Stimulated activated CD4-positive, alpha-beta T cell treated with anti-CD3 and anti-CD28 coated beads, Interleukin-4, amount 100 ng/mL, for 24 hours (primary cell): ENCODE data around the gene LRP6.
"Not testable (repeated sequence)": the region's sequence is repeated elsewhere in the genome, so short reads cannot be mapped to it uniquely, and the experiment has no call there.

ENCODE experiments used
- DNase-seq: peaks from one replicate; pipeline ENCODE4 v3.0.0-alpha.2; 2020

The LRP6 gene

DNA sequence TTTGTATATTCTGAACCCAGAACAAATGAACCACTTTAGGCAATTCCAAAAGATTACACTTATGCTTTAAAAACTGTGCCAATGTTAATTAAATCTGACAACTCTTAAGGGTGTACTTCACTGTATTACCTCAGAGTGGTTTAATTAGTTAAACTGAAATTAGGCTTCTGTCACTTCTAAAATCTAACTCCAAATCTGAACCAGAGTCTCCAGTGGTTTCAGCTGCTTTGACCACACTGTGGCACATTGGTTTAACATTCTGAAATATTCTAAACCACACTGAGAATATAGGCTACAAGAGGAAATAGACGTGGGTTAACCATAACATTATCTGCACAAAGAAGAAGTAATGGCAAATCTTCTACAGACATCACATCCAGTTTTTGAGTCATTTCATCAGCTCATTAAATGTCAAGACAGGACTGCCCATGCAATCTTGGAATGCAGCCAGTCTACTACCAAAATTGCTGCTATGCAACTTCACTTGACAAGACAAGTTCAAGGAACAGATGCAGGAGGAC is 94.8 kb downstream of the LRP6 start:
- DNase-seq = peak; percentile 4

- DNase-seq = no peak
Observed at GRCh38 chr12:12167847-12168246, 99.0 kb downstream of the LRP6 start.

GRCh38 chr12:12166751-12167150 is 100.1 kb downstream of the LRP6 start:
- no peak for DNase-seq

- no peak for DNase-seq
Observed at GRCh38 chr12:12159988-12160387, 106.9 kb downstream of the LRP6 start.

DNA sequence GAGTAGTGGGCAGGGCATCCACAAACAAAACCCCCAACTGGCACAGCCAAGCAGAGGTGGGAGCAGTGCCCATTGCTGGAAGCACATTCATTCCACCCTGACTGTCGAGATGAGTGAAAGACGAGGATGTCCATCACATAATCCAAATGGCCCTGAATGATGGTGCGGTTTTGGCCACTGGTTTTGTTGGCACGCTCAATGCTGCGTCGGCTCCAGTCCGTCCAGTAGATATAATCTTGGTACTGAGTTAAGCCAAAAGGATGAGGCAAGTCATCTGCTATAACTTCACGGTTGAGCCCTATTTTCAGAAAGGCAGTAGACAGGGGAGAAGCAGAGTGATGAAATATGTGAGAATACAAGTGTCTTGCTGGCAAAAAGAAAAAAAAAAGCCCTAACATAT is 108.0 kb downstream of the LRP6 start:
- no peak for DNase-seq

- DNase-seq = no peak
Observed at GRCh38 chr12:12157424-12157823, 109.4 kb downstream of the LRP6 start.

GRCh38 chr12:12156828-12157227 is 110.0 kb downstream of the LRP6 start:
- no peak for DNase-seq

DNA sequence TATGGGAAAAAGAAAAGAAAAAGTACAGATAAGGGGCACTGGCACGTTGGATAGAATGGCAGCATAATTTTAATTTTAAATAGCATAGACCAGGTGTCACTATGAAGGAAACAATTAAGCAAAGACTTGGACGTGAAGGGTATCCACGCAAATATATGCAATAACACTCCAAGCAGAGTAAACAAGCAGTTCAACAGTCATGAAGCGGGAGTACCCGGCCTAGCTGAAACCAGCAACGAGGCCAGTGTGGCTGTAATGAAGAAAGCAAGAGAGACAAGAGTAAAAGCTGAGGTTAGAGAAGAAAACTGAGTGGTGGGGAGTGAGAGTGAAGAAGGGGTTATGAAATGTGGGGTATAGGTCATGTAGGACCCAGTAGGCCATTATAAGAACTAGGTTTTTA is 110.7 kb downstream of the LRP6 start:
- DNase-seq = no peak

DNA sequence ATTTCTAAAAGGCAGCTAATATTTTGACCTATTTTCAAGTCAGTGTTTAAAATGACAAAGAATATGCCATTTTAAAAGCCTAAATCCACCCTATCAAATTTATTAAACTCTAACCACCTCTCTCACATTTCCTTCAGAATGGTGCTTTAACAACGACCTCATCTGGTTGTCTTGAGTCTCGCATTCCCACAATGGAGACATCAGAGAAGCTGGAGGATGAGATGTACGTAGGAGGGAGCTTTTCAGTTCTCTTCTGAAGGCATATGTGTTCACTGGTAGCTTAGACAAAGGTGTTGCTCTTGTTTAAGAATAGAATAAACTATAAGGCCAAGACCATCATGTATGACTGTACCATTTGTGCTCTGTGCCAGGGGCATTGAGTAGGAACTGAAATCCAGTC is 113.2 kb downstream of the LRP6 start:
- no peak for DNase-seq

DNA sequence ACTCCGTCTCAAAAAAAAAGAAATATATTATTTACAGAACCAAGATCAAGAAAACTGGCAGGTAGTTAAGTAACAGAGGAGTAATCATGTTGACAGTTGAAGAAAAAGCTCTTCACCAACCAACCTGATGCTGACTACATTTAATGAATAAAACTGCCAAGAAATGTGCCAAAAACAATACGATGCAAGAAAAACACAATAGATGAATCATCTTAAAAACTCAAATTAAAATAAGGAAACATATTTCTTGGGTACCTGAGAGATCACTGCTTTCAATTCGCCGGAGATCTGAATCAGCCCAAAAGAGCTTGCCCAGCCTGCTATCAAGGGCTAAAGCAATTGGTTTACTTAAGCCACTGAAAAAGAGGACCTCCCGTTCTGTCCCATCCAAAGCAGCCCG is 119.7 kb downstream of the LRP6 start:
- no peak for DNase-seq

DNA sequence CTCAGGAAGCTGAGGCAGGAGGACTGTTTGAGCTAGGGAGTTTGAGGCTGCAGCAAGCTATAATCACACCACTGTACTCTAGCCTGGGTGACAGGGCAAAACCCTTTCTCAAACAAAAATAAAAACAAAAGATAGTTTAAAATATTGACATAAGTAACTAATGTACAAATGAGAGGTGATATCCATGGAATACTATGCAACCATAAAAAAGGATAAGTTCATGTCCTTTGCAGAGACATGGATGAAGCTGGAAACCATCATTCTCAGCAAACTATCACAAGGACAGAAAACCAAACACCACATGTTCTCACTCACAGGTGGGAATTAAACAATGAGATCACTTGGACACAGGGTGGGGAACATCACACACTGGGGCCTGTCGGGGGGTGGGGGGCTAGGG is 122.3 kb downstream of the LRP6 start:
- not testable (repeated sequence) for DNase-seq

- DNase-seq = no peak
Observed at GRCh38 chr12:12141000-12141399, 125.8 kb downstream of the LRP6 start.

- DNase-seq = no peak
Observed at GRCh38 chr12:12138203-12139154, 128.4 kb downstream of the LRP6 start.

GRCh38 chr12:12133785-12134184 is 133.1 kb downstream of the LRP6 start:
- no peak for DNase-seq

- no peak for DNase-seq
Observed at GRCh38 chr12:12133259-12133658, 133.6 kb downstream of the LRP6 start.

GRCh38 chr12:12128670-12129069 is 138.2 kb downstream of the LRP6 start:
- DNase-seq = no peak

DNA sequence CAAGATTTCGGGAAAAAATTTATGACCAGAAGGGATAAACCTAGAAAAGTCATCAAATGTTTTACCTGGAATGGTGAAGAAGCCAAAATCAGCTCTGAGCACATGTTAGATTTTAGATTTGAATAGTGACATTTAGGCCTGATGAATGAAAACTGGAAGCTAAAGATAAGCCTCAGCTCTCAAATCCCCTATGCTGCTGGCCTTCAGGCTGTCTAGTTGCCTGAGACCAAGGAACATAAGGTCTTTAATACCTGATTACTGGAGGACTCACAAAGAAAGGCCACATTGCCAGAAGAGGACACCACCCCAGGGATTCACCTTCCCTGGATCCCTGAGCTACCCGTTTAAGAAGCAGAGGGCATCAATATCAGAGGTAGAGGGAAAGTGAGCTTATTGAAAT is 139.5 kb downstream of the LRP6 start:
- no peak for DNase-seq

- no peak for DNase-seq
Observed at GRCh38 chr12:12126551-12126950, 140.3 kb downstream of the LRP6 start.

GRCh38 chr12:12123036-12123604 is 143.7 kb downstream of the LRP6 start:
- no peak for DNase-seq

DNA sequence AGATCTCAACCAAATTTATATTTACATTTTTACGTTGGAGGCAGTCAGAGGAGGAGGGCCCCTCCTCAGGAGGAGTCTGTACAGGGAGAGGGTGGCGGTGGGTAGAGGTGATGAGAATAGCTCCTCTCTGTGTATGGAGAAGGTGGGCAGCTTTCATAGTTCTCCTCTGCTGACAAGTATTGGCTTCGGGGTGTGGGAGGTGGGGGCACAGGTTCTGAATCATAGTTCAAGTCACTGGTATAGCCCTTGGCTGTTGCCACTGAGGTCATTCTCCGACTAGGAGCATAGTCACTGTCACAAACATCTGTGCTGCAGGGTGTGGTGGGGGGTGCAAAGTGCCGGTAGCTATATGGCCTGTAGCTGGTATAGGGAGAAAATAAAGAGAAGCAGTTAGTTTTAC is 145.8 kb downstream of the LRP6 start:
- DNase-seq = no peak

DNA sequence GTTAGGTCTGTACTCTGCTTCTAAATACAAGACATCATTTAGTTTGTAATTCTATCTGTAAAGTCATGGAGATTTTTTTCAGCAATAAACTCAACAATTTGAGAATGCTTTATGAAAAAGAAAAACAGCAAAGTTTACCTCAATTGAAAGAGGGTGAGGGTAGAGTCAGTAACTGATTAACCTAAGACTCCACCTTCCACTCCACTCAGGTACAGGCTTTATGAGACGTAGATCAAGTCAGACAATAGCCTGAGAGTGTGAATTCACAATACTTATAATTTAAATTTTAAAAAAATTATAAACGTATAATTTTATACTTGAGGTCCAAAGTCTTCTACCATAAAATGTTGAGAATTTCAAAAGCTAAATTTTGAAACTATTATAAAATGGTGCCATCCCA is 150.2 kb downstream of the LRP6 start:
- DNase-seq = no peak

GRCh38 chr12:12115514-12115913 is 151.3 kb downstream of the LRP6 start:
- DNase-seq = no peak

DNA sequence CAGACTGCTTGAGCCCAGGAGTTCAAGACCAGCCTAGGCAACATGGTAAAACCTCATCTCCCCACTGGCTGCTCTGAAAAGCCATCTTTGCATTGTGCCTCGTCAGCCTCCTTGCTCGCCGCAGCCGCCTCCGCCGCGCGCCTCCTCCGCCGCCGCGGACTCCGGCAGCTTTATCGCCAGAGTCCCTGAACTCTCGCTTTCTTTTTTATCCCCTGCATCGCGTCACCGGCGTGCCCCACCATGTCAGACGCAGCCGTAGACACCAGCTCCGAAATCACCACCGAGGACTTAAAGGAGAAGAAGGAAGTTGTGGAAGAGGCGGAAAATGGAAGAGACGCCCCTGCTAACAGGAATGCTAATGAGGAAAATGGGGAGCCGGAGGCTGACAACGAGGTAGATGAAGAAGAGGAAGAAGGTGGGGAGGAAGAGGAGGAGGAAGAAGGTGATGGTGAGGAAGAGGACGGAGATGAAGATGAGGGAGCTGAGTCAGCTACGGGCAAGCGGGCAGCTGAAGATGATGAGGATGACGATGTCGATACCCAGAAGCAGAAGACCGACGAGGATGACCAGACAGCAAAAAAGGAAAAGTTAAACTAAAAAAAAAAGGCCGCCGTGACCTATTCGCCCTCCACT is 155.8 kb downstream of the LRP6 start:
- DNase-seq = not testable (repeated sequence)
